B cell (primary cell): ENCODE data around the gene RAE1.
"Not testable (repeated sequence)": the region's sequence is repeated elsewhere in the genome, so short reads cannot be mapped to it uniquely, and the experiment has no call there.

ENCODE experiments used
- EZH2 ChIP-seq: IDR thresholded peaks from 2 replicates; pipeline ENCODE4 v1.6.1; 2012; ENCODE audit warnings: borderline replicate concordance, low read depth, mild to moderate bottlenecking, moderate library complexity, low read length; ENCODE audit not compliant: insufficient read depth, poor library complexity, severe bottlenecking
- TF ChIP-seq, protein P1 (sequence below): fragments of 200-600 bp; IDR thresholded peaks from one replicate; pipeline ENCODE4 v1.8.0; 2022; ENCODE audit warnings: antibody characterized with exemption, mild to moderate bottlenecking

GRCh38 chr20:57350726-57351041, 371 bp upstream of the RAE1 start:
- TF ChIP-seq, protein P1, sequence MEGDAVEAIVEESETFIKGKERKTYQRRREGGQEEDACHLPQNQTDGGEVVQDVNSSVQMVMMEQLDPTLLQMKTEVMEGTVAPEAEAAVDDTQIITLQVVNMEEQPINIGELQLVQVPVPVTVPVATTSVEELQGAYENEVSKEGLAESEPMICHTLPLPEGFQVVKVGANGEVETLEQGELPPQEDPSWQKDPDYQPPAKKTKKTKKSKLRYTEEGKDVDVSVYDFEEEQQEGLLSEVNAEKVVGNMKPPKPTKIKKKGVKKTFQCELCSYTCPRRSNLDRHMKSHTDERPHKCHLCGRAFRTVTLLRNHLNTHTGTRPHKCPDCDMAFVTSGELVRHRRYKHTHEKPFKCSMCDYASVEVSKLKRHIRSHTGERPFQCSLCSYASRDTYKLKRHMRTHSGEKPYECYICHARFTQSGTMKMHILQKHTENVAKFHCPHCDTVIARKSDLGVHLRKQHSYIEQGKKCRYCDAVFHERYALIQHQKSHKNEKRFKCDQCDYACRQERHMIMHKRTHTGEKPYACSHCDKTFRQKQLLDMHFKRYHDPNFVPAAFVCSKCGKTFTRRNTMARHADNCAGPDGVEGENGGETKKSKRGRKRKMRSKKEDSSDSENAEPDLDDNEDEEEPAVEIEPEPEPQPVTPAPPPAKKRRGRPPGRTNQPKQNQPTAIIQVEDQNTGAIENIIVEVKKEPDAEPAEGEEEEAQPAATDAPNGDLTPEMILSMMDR = not testable (repeated sequence)
- TF ChIP-seq EZH2 = not testable (repeated sequence)
